Activated naive CD8-positive, alpha-beta T cell (primary cell): ENCODE results near the gene C22orf15.
A peak's percentile ranks its signal among the peaks of the same experiment; 100 is the strongest.
"Not testable (repeated sequence)": the region's sequence is repeated elsewhere in the genome, so short reads cannot be mapped to it uniquely, and the experiment has no call there.

Source experiments
- H3K27ac Mint-ChIP-seq: one replicate; pipeline ENCODE4 v1.8.0; 2021; ENCODE audit warnings: mixed read lengths
- H3K27me3 Mint-ChIP-seq: one replicate; pipeline ENCODE4 v1.8.0; 2021; ENCODE audit warnings: mixed read lengths
- H3K36me3 Mint-ChIP-seq: one replicate; pipeline ENCODE4 v1.8.0; 2021; ENCODE audit warnings: mixed read lengths
- H3K4me1 Mint-ChIP-seq: one replicate; pipeline ENCODE4 v1.8.0; 2021; ENCODE audit warnings: low read depth, mixed read lengths
- H3K4me3 Mint-ChIP-seq: one replicate; pipeline ENCODE4 v1.8.0; 2021; ENCODE audit warnings: mild to moderate bottlenecking, mixed read lengths
- H3K9me3 Mint-ChIP-seq: one replicate; pipeline ENCODE4 v1.8.0; 2021; ENCODE audit warnings: low read depth, mixed read lengths

The C22orf15 gene

GRCh38 chr22:23762842-23763578 is at the start of gene C22orf15:
C22orf15 (plus strand) TSS chr22:23762990; CDS start chr22:23763307, 317 bp downstream.
- Mint-ChIP-seq H3K4me3 (peak within 1 kb of the TSS; percentile 76), H3K27ac (peak within 1 kb of the TSS; percentile 75), H3K27me3 (no peaks in the 10 kb centered on the region), H3K36me3 (no peaks in the 10 kb centered on the region), H3K9me3 (no peaks in the 10 kb centered on the region), H3K4me1 (peaks cover 40% of the 10 kb centered on the region)

GRCh38 chr22:23713696-23714595 is 48.8 kb upstream of the C22orf15 start:
- Mint-ChIP-seq H3K9me3 (no peaks in the 10 kb centered on the region), H3K27me3 (no peaks in the 10 kb centered on the region), H3K4me1 (peaks cover 24% of the 10 kb centered on the region), H3K27ac (peak overlapping the region; percentile 34), H3K36me3 (peaks cover 4% of the 10 kb centered on the region), H3K4me3 (peak overlapping the region; percentile 46)

GRCh38 chr22:23714596-23715578 is 47.9 kb upstream of the C22orf15 start:
- Mint-ChIP-seq H3K4me1 (peaks cover 19% of the 10 kb centered on the region), H3K9me3 (no peaks in the 10 kb centered on the region), H3K27me3 (no peaks in the 10 kb centered on the region), H3K27ac (peak overlapping the region; percentile 41), H3K36me3 (peaks cover under 1% of the 10 kb centered on the region), H3K4me3 (peak overlapping the region; percentile 78)

GRCh38 chr22:23715806-23716375 is 46.9 kb upstream of the C22orf15 start:
- Mint-ChIP-seq H3K27ac (peak overlapping the region; percentile 72), H3K4me1 (peaks cover 17% of the 10 kb centered on the region), H3K36me3 (no peaks in the 10 kb centered on the region), H3K9me3 (no peaks in the 10 kb centered on the region), H3K27me3 (no peaks in the 10 kb centered on the region), H3K4me3 (peak overlapping the region; percentile 78)

- peaks cover 14% of the 10 kb centered on the region for H3K4me1 Mint-ChIP-seq
- H3K27me3 Mint-ChIP-seq = no peaks in the 10 kb centered on the region
- H3K4me3 Mint-ChIP-seq = peak overlapping the region; percentile 78
- H3K27ac Mint-ChIP-seq = peak overlapping the region; percentile 75
- no peaks in the 10 kb centered on the region for H3K36me3 Mint-ChIP-seq
- no peaks in the 10 kb centered on the region for H3K9me3 Mint-ChIP-seq
These were observed 45.7 kb upstream of the C22orf15 start for GRCh38 chr22:23716811-23717801.

- Mint-ChIP-seq H3K27me3 (no peaks in the 10 kb centered on the region), H3K4me1 (peaks cover 14% of the 10 kb centered on the region), H3K36me3 (no peaks in the 10 kb centered on the region), H3K9me3 (no peaks in the 10 kb centered on the region), H3K4me3 (peak overlapping the region; percentile 46), H3K27ac (no peak overlapping the region)
These were observed 44.2 kb upstream of the C22orf15 start for GRCh38 chr22:23718371-23719165.

- Mint-ChIP-seq H3K4me3 (no peak overlapping the region), H3K9me3 (no peaks in the 10 kb centered on the region), H3K36me3 (no peaks in the 10 kb centered on the region), H3K27me3 (no peaks in the 10 kb centered on the region), H3K4me1 (peaks cover 4% of the 10 kb centered on the region), H3K27ac (no peak overlapping the region)
These were observed 41.9 kb upstream of the C22orf15 start for GRCh38 chr22:23720855-23721254.

GRCh38 chr22:23722160-23722559 is 40.6 kb upstream of the C22orf15 start:
- H3K4me1 Mint-ChIP-seq = peaks cover 2% of the 10 kb centered on the region
- no peaks in the 10 kb centered on the region for H3K27me3 Mint-ChIP-seq
- H3K4me3 Mint-ChIP-seq = no peak overlapping the region
- H3K27ac Mint-ChIP-seq = no peak overlapping the region
- no peaks in the 10 kb centered on the region for H3K36me3 Mint-ChIP-seq
- H3K9me3 Mint-ChIP-seq = no peaks in the 10 kb centered on the region

- Mint-ChIP-seq H3K27me3 (no peaks in the 10 kb centered on the region), H3K9me3 (no peaks in the 10 kb centered on the region), H3K27ac (no peak overlapping the region)
These were observed 40.1 kb upstream of the C22orf15 start for GRCh38 chr22:23722724-23723123.

GRCh38 chr22:23728108-23728507 is 34.7 kb upstream of the C22orf15 start:
- H3K27me3 Mint-ChIP-seq, H3K36me3 Mint-ChIP-seq, H3K4me1 Mint-ChIP-seq, H3K9me3 Mint-ChIP-seq, H3K4me3 Mint-ChIP-seq, H3K27ac Mint-ChIP-seq: not testable (repeated sequence)

More at GRCh38 chr22:23722724-23723123, 40.1 kb upstream of the C22orf15 start:
- no peaks in the 10 kb centered on the region for H3K36me3 Mint-ChIP-seq
- no peaks in the 10 kb centered on the region for H3K4me1 Mint-ChIP-seq
- H3K4me3 Mint-ChIP-seq = no peak overlapping the region

- no peaks in the 10 kb centered on the region for H3K4me1 Mint-ChIP-seq
- H3K4me3 Mint-ChIP-seq = no peak overlapping the region
- no peak overlapping the region for H3K27ac Mint-ChIP-seq
- no peaks in the 10 kb centered on the region for H3K9me3 Mint-ChIP-seq
- H3K36me3 Mint-ChIP-seq = no peaks in the 10 kb centered on the region
- H3K27me3 Mint-ChIP-seq = no peaks in the 10 kb centered on the region
These were observed 25.1 kb upstream of the C22orf15 start for GRCh38 chr22:23737696-23738095.

- Mint-ChIP-seq H3K36me3 (peaks cover 16% of the 10 kb centered on the region), H3K27me3 (no peaks in the 10 kb centered on the region), H3K27ac (no peak overlapping the region), H3K4me3 (no peak overlapping the region), H3K9me3 (no peaks in the 10 kb centered on the region), H3K4me1 (no peaks in the 10 kb centered on the region)
These were observed 20.1 kb upstream of the C22orf15 start for GRCh38 chr22:23742505-23743264.
